ENCODE results near the gene PTAFR.

DNA sequence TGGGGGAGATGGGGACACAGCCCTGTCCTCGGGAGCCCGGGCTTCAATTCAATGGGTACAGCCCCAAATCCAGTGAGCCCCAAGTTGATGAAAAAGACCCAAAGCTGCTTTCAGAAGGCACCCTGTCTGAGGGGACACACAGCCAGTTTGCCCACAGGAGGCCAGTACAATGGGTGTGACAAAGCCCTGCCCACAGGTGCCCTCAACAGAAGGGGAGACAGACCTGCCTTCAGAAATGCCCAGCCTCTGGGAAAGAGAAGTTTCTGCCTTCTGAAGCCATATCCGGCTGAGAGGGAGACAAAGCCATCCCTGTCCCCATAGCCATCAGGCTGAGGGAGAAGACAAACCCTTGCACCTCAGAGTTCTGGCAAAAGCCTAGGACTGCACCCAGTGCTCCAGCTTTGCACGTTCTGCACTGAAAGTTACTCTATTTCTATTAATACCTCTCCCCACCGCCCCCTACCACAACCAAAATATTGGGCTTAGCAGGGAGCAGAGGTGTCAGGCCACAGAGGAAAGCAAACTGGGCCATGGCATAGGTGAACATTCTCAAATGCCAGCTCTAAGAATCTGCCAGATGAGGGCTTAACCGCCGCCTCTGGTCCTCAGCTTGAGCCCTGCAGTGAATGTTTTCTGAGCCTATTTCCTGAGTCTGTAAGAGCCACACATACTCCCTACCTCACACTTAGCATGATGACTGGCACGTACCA, 18.0 kb upstream of the PTAFR start:
- TF ChIP-seq, protein P1, sequence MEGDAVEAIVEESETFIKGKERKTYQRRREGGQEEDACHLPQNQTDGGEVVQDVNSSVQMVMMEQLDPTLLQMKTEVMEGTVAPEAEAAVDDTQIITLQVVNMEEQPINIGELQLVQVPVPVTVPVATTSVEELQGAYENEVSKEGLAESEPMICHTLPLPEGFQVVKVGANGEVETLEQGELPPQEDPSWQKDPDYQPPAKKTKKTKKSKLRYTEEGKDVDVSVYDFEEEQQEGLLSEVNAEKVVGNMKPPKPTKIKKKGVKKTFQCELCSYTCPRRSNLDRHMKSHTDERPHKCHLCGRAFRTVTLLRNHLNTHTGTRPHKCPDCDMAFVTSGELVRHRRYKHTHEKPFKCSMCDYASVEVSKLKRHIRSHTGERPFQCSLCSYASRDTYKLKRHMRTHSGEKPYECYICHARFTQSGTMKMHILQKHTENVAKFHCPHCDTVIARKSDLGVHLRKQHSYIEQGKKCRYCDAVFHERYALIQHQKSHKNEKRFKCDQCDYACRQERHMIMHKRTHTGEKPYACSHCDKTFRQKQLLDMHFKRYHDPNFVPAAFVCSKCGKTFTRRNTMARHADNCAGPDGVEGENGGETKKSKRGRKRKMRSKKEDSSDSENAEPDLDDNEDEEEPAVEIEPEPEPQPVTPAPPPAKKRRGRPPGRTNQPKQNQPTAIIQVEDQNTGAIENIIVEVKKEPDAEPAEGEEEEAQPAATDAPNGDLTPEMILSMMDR (IDR thresholded peaks at IDR 0.05) = no peak
- TF ChIP-seq POLR2A (IDR thresholded peaks at IDR 0.05) = no peak

Data from right lobe of liver (tissue), 4 donors.